D341Med (cell line): ENCODE data around the gene DGKG.

Source experiments
- DNase-seq: peaks from one replicate; pipeline ENCODE4 v3.0.0; 2012; ENCODE audit warnings: low spot score

The DGKG gene

GRCh38 chr3:186141790-186142189 is 220.2 kb downstream of the DGKG start:
- DNase-seq, result no peak

- no peak for DNase-seq
These were observed 223.6 kb downstream of the DGKG start for GRCh38 chr3:186138272-186138981.

GRCh38 chr3:186137051-186137685 is 224.9 kb downstream of the DGKG start:
- DNase-seq, result no peak

GRCh38 chr3:186133980-186134379 is 228.1 kb downstream of the DGKG start:
- no peak for DNase-seq

GRCh38 chr3:186132487-186132886 is 229.5 kb downstream of the DGKG start:
- no peak for DNase-seq

GRCh38 chr3:186129206-186129605 is 232.8 kb downstream of the DGKG start:
- no peak for DNase-seq

GRCh38 chr3:186128158-186128557 is 233.9 kb downstream of the DGKG start:
- DNase-seq, result no peak

- no peak for DNase-seq
These were observed 234.6 kb downstream of the DGKG start for GRCh38 chr3:186127463-186127862.

GRCh38 chr3:186125118-186125517 is 236.9 kb downstream of the DGKG start:
- DNase-seq, result no peak

GRCh38 chr3:186124592-186124991 is 237.4 kb downstream of the DGKG start:
- no peak for DNase-seq

GRCh38 chr3:186123012-186123411 is 239.0 kb downstream of the DGKG start:
- no peak for DNase-seq

- no peak for DNase-seq
These were observed 240.1 kb downstream of the DGKG start for GRCh38 chr3:186121968-186122367.

GRCh38 chr3:186121278-186121677 is 240.8 kb downstream of the DGKG start:
- no peak for DNase-seq

GRCh38 chr3:186119499-186119898 is 242.5 kb downstream of the DGKG start:
- DNase-seq, result no peak

- no peak for DNase-seq
These were observed 243.3 kb downstream of the DGKG start for GRCh38 chr3:186118692-186119091.

- no peak for DNase-seq
These were observed 244.4 kb downstream of the DGKG start for GRCh38 chr3:186117521-186118134.

GRCh38 chr3:186115239-186115996 is 246.6 kb downstream of the DGKG start:
- no peak for DNase-seq

- DNase-seq, result no peak
These were observed 250.8 kb downstream of the DGKG start for GRCh38 chr3:186110975-186111974.

GRCh38 chr3:186109897-186110803 is 251.9 kb downstream of the DGKG start:
- DNase-seq, result no peak
